ENCODE results near the gene KHSRP.
"Not testable (repeated sequence)": the region's sequence is repeated elsewhere in the genome, so short reads cannot be mapped to it uniquely, and the experiment has no call there.

The KHSRP gene

GRCh38 chr19:6439743-6440142, 15.1 kb upstream of the KHSRP start:
- no peak for TF ChIP-seq CTCF (IDR thresholded peaks at IDR 0.05; ENCODE audit: low read depth, low read length)

GRCh38 chr19:6433663-6434062, 9.1 kb upstream of the KHSRP start, which contains the start of gene SLC25A41:
Gene SLC25A41, minus strand, starts transcription at chr19:6433763. Its CDS starts 70 bp downstream, at chr19:6433693.
- no peak for TF ChIP-seq CTCF (IDR thresholded peaks at IDR 0.05; ENCODE audit: low read depth, low read length)
- H3K4me3 ChIP-seq (ENCODE audit: low read depth, low read length) = no peak within 1 kb of the TSS

More at GRCh38 chr19:6439743-6440142, 15.1 kb upstream of the KHSRP start:
- H3K4me3 ChIP-seq (ENCODE audit: low read depth, low read length) = no peak overlapping the region

GRCh38 chr19:6433165-6433564, 8.6 kb upstream of the KHSRP start:
- H3K4me3 ChIP-seq (ENCODE audit: low read depth, low read length) = no peak overlapping the region
- TF ChIP-seq CTCF (IDR thresholded peaks at IDR 0.05; ENCODE audit: low read depth, low read length) = no peak

GRCh38 chr19:6431891-6432290, 7.3 kb upstream of the KHSRP start:
- TF ChIP-seq CTCF (IDR thresholded peaks at IDR 0.05; ENCODE audit: low read depth, low read length) = no peak
- no peak overlapping the region for H3K4me3 ChIP-seq (ENCODE audit: low read depth, low read length)

- no peak overlapping the region for H3K4me3 ChIP-seq (ENCODE audit: low read depth, low read length)
- TF ChIP-seq CTCF (IDR thresholded peaks at IDR 0.05; ENCODE audit: low read depth, low read length) = no peak
Measured at GRCh38 chr19:6429419-6430221, 5.0 kb upstream of the KHSRP start.

GRCh38 chr19:6428692-6429418, 4.2 kb upstream of the KHSRP start:
- not testable (repeated sequence) for H3K4me3 ChIP-seq (ENCODE audit: low read depth, low read length)

- H3K4me3 ChIP-seq (ENCODE audit: low read depth, low read length) = no peak overlapping the region
- TF ChIP-seq CTCF (IDR thresholded peaks at IDR 0.05; ENCODE audit: low read depth, low read length) = no peak
Measured at GRCh38 chr19:6427131-6427530, 2.5 kb upstream of the KHSRP start.

Measured in WI38 (cell line).